Thyroid gland (tissue), 4 donors: ENCODE data around the gene MED27.

Source experiments
- POLR2A ChIP-seq, 2 donors: fragments of 450-650 bp; IDR thresholded peaks; one replicate each; pipeline ENCODE4 v1.6.1; 2017; ENCODE audit warnings: antibody characterized with exemption in 2 of 2, mild to moderate bottlenecking in 2 of 2, moderate library complexity in 1 of 2
- TF ChIP-seq, protein P1 (sequence below), 6 experiments: fragments of 200-600 bp in 3 of 6; fragments of 450-650 bp in 3 of 6; sonication (generic) in 3 of 6; IDR thresholded peaks; one replicate each; pipeline ENCODE4 v1.5.1; 2016 to 2019; ENCODE audit warnings: antibody characterized with exemption in 6 of 6, mild to moderate bottlenecking in 2 of 6, inconsistent platforms in 1 of 6, moderate library complexity in 1 of 6

DNA sequence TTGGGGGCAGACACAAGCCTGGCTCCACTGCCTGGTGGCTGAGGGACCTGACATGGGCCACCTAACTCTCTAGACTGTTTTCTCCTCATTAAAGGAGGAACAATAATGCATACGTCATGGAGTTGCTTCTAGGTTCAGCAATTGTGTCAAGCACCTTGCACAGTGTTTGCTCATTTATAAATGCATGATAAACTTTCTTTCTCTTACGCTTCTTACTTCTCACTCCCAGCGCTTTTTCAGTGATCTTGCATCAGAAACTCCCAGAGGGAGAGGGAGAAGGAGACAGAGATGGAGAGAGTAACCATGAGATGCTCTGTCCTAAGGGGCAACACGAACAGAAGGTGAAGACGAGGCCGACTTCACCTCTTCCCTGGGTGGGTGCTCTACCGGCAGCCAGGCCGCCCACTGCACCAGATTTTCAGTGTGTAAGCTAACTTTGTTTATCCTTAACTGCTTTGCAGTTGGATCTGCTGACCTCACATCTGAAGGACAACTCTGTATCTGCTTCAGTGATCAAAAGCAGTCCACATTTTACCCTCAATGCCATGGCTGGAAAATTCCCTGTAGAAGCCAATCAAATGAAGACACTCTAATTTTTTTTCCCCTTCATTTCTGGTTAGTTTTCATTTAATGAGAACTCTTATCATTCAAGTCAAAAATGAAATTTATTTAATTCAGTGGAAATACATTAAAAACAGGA lies 35.3 kb downstream of the MED27 start:
- TF ChIP-seq, protein P1, sequence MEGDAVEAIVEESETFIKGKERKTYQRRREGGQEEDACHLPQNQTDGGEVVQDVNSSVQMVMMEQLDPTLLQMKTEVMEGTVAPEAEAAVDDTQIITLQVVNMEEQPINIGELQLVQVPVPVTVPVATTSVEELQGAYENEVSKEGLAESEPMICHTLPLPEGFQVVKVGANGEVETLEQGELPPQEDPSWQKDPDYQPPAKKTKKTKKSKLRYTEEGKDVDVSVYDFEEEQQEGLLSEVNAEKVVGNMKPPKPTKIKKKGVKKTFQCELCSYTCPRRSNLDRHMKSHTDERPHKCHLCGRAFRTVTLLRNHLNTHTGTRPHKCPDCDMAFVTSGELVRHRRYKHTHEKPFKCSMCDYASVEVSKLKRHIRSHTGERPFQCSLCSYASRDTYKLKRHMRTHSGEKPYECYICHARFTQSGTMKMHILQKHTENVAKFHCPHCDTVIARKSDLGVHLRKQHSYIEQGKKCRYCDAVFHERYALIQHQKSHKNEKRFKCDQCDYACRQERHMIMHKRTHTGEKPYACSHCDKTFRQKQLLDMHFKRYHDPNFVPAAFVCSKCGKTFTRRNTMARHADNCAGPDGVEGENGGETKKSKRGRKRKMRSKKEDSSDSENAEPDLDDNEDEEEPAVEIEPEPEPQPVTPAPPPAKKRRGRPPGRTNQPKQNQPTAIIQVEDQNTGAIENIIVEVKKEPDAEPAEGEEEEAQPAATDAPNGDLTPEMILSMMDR (IDR thresholded peaks at IDR 0.05), result no peak
- no peak for TF ChIP-seq POLR2A (IDR thresholded peaks at IDR 0.05)
